Measurements from ENCODE around the gene CDCA8. TPM values are rescaled to one million over a fixed set of nuclear protein-coding genes. Genes with fewer than 3 reads are reported as not detected.
"Not testable (repeated sequence)": the region's sequence is repeated elsewhere in the genome, so short reads cannot be mapped to it uniquely, and the experiment has no call there.

CDCA8 gene
- total RNA-seq, 1 donor from 2014 or later, result 41.2 TPM

GRCh38 chr1:37734629-37735591 lies 42.6 kb downstream of the CDCA8 start:
- H3K27ac Mint-ChIP-seq, result no peak overlapping the region
- H3K27me3 Mint-ChIP-seq (ENCODE audit: low read depth), result peaks cover 22% of the 10 kb centered on the region
- H3K4me1 Mint-ChIP-seq (ENCODE audit: low read depth), result no peaks in the 10 kb centered on the region
- no peak overlapping the region for H3K4me3 Mint-ChIP-seq (ENCODE audit: low read depth)
- H3K9me3 Mint-ChIP-seq, result no peaks in the 10 kb centered on the region
- intact Hi-C loops (cut with micrococcal nuclease), result loop anchor here (2.0 kb wide), 1 partner anchor 60 kb away; no protein-coding TSS in a partner anchor
- no peak for DNase-seq (ENCODE audit: low spot score)
- H3K36me3 Mint-ChIP-seq (ENCODE audit: low read depth), result no peaks in the 10 kb centered on the region

DNA sequence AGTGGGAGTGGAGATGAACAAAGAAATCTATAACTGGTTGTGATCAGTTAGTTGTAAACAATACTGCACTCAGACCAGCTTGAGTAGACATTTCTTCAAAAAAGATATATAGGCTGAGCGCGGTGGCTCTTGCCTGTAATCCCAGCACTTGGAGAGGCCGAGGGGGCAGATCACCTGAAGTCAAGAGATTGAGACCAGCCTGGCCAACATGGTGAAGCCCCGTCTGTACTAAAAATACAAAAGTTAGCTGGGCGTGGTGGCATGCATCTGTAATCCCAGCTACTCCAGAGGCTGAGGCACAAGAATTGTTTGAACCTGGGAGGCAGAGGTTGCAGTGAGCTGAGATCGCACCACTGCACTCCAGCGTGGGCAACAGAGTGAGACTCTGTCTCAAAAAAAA lies 45.7 kb downstream of the CDCA8 start:
- H3K36me3 Mint-ChIP-seq (ENCODE audit: low read depth); H3K4me3 Mint-ChIP-seq (ENCODE audit: low read depth); DNase-seq (ENCODE audit: low spot score); H3K4me1 Mint-ChIP-seq (ENCODE audit: low read depth); H3K27ac Mint-ChIP-seq; H3K9me3 Mint-ChIP-seq; intact Hi-C loops (cut with micrococcal nuclease): not testable (repeated sequence)
- peaks cover 25% of the 10 kb centered on the region for H3K27me3 Mint-ChIP-seq (ENCODE audit: low read depth)

GRCh38 chr1:37738619-37739018 lies 46.3 kb downstream of the CDCA8 start:
- H3K4me3 Mint-ChIP-seq (ENCODE audit: low read depth); H3K27ac Mint-ChIP-seq; H3K4me1 Mint-ChIP-seq (ENCODE audit: low read depth); DNase-seq (ENCODE audit: low spot score); intact Hi-C loops (cut with micrococcal nuclease); H3K9me3 Mint-ChIP-seq; H3K36me3 Mint-ChIP-seq (ENCODE audit: low read depth): not testable (repeated sequence)
- H3K27me3 Mint-ChIP-seq (ENCODE audit: low read depth), result peaks cover 24% of the 10 kb centered on the region

- no peaks in the 10 kb centered on the region for H3K9me3 Mint-ChIP-seq
- no peak overlapping the region for H3K27ac Mint-ChIP-seq
- H3K4me3 Mint-ChIP-seq (ENCODE audit: low read depth), result no peak overlapping the region
- intact Hi-C loops (cut with micrococcal nuclease), result no loop called here
- H3K4me1 Mint-ChIP-seq (ENCODE audit: low read depth), result no peaks in the 10 kb centered on the region
- peaks cover 22% of the 10 kb centered on the region for H3K27me3 Mint-ChIP-seq (ENCODE audit: low read depth)
- no peak for DNase-seq (ENCODE audit: low spot score)
- H3K36me3 Mint-ChIP-seq (ENCODE audit: low read depth), result no peaks in the 10 kb centered on the region
Observed at GRCh38 chr1:37739222-37739621, 46.9 kb downstream of the CDCA8 start.

DNA sequence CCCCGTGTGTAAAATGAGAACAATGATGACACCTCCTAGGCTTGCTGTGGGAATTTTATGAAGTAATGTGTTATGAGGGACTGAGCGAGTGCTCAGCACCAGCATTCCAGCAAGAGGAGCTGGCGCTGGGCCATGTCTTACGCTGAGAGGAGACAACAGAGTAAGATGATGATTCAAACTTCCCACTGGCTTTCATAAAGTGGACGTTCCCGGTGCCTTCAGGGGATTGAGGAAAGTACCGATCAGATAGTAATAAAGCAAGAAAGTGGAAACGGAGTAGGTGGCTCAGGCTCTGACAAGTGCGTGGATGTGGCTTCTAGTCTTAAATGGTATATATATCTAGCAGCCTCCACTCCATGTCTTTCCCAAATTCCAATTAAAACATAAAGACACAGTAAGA lies 48.8 kb downstream of the CDCA8 start:
- intact Hi-C loops (cut with micrococcal nuclease), result no loop called here
- no peak overlapping the region for H3K27ac Mint-ChIP-seq
- peaks cover 14% of the 10 kb centered on the region for H3K27me3 Mint-ChIP-seq (ENCODE audit: low read depth)
- H3K36me3 Mint-ChIP-seq (ENCODE audit: low read depth), result no peaks in the 10 kb centered on the region
- no peak overlapping the region for H3K4me3 Mint-ChIP-seq (ENCODE audit: low read depth)
- H3K4me1 Mint-ChIP-seq (ENCODE audit: low read depth), result no peaks in the 10 kb centered on the region
- no peaks in the 10 kb centered on the region for H3K9me3 Mint-ChIP-seq
- DNase-seq (ENCODE audit: low spot score), result no peak

DNA sequence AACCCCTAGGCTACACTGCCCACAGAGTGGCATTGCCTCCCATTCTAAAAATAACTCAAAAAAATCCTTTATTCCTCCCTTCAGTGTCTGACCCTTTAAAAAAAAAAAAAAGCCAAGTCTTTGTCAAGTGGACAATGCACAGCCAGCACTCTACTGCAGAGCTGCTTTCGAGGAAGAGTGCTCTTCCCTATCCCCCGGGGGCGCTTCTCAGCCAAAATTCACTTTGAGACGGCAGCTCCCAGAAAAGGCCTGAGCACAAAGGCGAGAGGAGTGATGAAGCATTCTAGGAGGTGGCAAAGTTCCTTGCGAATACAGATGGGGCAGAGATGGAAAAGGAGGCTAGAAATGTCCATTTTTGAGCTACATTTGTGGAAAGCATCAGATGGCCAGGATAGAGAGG lies 49.3 kb downstream of the CDCA8 start:
- Mint-ChIP-seq H3K9me3 (peaks cover 1% of the 10 kb centered on the region), H3K36me3 (ENCODE audit: low read depth) (no peaks in the 10 kb centered on the region), H3K4me3 (ENCODE audit: low read depth) (no peak overlapping the region), H3K27ac (no peak overlapping the region), H3K4me1 (ENCODE audit: low read depth) (no peaks in the 10 kb centered on the region), H3K27me3 (ENCODE audit: low read depth) (peaks cover 14% of the 10 kb centered on the region)
- DNase-seq (ENCODE audit: low spot score), result no peak
- intact Hi-C loops (cut with micrococcal nuclease), result no loop called here

DNA sequence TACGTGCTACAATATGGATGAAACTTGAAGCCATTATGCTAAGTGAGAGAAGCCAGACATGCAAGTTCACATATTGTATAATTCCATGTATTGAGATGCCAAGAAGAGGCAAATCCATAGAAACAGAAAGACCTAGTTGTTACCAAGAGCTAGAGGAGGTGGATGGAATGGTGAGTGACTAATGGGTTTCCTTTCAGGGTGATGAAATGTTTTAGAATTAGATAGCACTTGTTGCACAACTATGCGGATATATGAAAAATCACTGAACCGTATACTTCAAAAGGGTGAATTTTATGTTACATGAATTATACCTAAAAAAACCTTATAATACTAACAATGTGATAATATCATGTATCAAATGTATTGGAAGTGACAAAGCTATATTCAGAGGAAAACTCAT lies 54.5 kb downstream of the CDCA8 start:
- no peak overlapping the region for H3K27ac Mint-ChIP-seq
- peaks cover 4% of the 10 kb centered on the region for H3K9me3 Mint-ChIP-seq
- no peak overlapping the region for H3K4me3 Mint-ChIP-seq (ENCODE audit: low read depth)
- DNase-seq (ENCODE audit: low spot score), result no peak
- no peaks in the 10 kb centered on the region for H3K4me1 Mint-ChIP-seq (ENCODE audit: low read depth)
- no peaks in the 10 kb centered on the region for H3K36me3 Mint-ChIP-seq (ENCODE audit: low read depth)
- peaks cover 12% of the 10 kb centered on the region for H3K27me3 Mint-ChIP-seq (ENCODE audit: low read depth)
- intact Hi-C loops (cut with micrococcal nuclease), result no loop called here

- H3K9me3 Mint-ChIP-seq, result peaks cover 4% of the 10 kb centered on the region
- intact Hi-C loops (cut with micrococcal nuclease), result no loop called here
Observed at GRCh38 chr1:37748565-37748964, 56.2 kb downstream of the CDCA8 start.

GRCh38 chr1:37752213-37752582 lies 59.9 kb downstream of the CDCA8 start:
- DNase-seq (ENCODE audit: low spot score), result no peak
- Mint-ChIP-seq H3K36me3 (ENCODE audit: low read depth) (no peaks in the 10 kb centered on the region), H3K4me3 (ENCODE audit: low read depth) (peak overlapping the region; percentile 54), H3K27ac (no peak overlapping the region), H3K27me3 (ENCODE audit: low read depth) (peaks cover 32% of the 10 kb centered on the region), H3K4me1 (ENCODE audit: low read depth) (peaks cover 13% of the 10 kb centered on the region), H3K9me3 (no peaks in the 10 kb centered on the region)
- intact Hi-C loops (cut with micrococcal nuclease), result no loop called here

More at GRCh38 chr1:37748565-37748964, 56.2 kb downstream of the CDCA8 start:
- no peak overlapping the region for H3K4me3 Mint-ChIP-seq (ENCODE audit: low read depth)
- H3K36me3 Mint-ChIP-seq (ENCODE audit: low read depth), result no peaks in the 10 kb centered on the region
- peaks cover 3% of the 10 kb centered on the region for H3K4me1 Mint-ChIP-seq (ENCODE audit: low read depth)
- no peak overlapping the region for H3K27ac Mint-ChIP-seq
- H3K27me3 Mint-ChIP-seq (ENCODE audit: low read depth), result peaks cover 22% of the 10 kb centered on the region
- DNase-seq (ENCODE audit: low spot score), result no peak

DNA sequence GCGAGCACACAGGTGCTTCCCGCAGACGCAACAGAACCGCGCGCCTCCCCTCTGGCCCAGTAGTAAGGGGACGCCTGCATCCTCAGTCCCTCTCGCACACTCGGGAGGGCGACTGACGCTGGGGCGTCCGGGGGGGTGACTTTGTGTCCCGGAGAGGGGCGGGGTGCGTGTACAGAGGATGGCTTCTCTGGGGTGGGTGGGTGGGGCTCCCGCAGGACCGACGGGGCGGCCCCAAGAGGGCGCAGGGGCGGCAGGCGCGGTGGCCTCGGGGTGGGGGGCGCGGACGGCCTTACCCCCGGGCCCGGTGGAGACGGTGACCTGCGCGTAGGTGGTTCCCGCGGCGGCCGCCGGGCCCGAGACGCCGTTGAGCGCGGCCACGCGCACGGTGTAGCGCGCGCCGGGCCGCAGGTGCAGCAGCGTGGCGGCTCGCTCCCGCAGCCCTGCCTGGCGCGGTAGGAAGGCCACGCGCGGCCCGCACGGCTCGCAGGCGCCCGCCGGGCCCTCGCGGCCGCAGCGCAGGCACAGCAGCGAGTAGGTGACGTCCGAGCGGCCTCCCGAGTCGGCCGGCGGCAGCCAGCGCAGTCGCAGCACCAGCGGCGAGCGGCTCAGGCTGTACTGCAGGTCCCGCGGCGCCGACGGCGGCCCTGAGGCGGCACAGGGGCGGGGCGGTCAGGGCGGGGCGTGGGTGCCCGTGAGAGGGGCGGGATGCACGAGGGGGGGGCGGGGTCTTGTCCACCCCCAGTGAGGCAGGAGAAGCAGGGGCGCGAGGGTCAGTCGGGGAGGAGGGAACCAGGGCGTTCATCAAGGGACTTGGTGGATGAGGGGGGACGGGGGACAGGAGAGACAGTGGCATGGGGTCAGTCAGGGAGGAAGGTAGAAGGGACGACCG lies 60.5 kb downstream of the CDCA8 start:
- Mint-ChIP-seq H3K4me3 (ENCODE audit: low read depth) (peak overlapping the region; percentile 54), H3K9me3 (no peaks in the 10 kb centered on the region), H3K27me3 (ENCODE audit: low read depth) (peaks cover 32% of the 10 kb centered on the region), H3K36me3 (ENCODE audit: low read depth) (no peaks in the 10 kb centered on the region), H3K4me1 (ENCODE audit: low read depth) (peaks cover 13% of the 10 kb centered on the region), H3K27ac (no peak overlapping the region)
- intact Hi-C loops (cut with micrococcal nuclease), result no loop called here
- no peak for DNase-seq (ENCODE audit: low spot score)

DNA sequence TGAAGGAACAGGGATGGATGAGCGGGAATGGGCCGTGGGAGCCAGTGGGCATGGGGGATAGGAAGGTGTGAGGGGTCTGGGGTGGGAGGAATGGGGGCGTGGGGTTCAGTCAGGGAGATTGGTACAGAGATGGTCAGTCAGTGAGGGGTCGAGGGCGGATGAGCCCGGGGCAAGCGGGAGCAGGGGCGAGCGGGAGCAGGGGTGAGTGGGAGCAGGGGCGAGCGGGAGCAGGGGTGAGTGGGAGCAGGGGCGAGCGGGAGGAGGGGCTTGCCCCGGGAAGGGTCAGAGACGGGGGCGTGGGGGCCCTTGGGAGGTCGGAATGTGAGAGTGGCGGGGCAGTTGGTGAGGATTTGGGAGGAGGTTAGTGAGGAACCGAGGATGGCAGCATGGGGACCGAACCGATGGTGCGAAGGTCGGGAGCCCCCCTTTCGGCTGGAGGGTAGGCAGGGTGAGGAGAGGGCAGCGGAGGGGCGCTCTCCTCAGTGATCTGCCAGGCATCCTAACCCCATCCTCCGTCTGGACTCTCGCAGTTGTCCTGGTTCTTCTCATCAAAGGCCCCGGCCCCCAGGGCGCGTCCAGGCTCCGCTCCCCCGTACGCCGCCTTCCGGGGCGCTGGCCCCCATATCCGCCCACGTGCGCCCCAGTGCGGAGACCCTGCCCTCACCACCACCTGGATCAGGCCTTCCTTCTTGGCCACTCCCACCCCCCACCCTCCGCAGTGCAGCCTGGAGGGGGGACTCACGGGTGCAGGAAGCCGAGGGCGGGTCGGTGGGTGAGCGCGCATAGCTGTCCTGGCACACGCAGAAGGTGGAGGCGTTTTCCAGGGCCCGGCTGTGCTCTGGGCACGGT lies 61.4 kb downstream of the CDCA8 start:
- Mint-ChIP-seq H3K4me3 (ENCODE audit: low read depth) (peak overlapping the region; percentile 28), H3K9me3 (no peaks in the 10 kb centered on the region), H3K27ac (no peak overlapping the region), H3K4me1 (ENCODE audit: low read depth) (peaks cover 13% of the 10 kb centered on the region), H3K36me3 (ENCODE audit: low read depth) (no peaks in the 10 kb centered on the region), H3K27me3 (ENCODE audit: low read depth) (peaks cover 30% of the 10 kb centered on the region)
- intact Hi-C loops (cut with micrococcal nuclease), result no loop called here
- no peak for DNase-seq (ENCODE audit: low spot score)

DNA sequence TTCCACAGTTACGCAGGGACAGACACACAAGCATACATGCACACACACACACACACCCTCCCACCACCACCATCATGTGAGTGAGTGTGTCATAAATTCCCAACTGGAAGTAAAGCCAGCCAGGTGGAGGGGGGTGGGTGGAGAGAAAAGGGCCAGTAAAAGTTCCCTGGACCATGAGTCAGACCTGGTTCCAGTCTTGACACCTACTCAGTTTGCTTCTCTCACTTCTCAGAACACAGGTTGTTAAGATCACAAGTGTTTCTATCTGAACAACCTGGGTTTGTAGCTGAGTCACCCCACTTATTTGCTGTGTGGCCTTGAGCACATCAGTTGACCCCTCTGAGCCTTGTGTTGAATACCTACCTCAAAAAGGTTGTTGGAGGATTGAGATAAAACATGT lies 63.0 kb downstream of the CDCA8 start:
- Mint-ChIP-seq H3K27me3 (ENCODE audit: low read depth) (peaks cover 27% of the 10 kb centered on the region), H3K36me3 (ENCODE audit: low read depth) (no peaks in the 10 kb centered on the region), H3K4me3 (ENCODE audit: low read depth) (no peak overlapping the region), H3K4me1 (ENCODE audit: low read depth) (peaks cover 13% of the 10 kb centered on the region), H3K9me3 (no peaks in the 10 kb centered on the region), H3K27ac (no peak overlapping the region)
- DNase-seq (ENCODE audit: low spot score), result no peak
- intact Hi-C loops (cut with micrococcal nuclease), result no loop called here
